Keratinocyte (primary cell): ENCODE data around the gene LPAR1. TPM values are rescaled to one million over a fixed set of nuclear protein-coding genes. Genes with fewer than 3 reads are reported as not detected.

Experiments used
- DNase-seq: peaks from one replicate; pipeline ENCODE4 v3.0.0-alpha.2; 2011; ENCODE audit warnings: low read depth, missing footprints, low spot score
- FAIRE-seq: peaks from 2 replicates; lab custom pipeline; 2011; peaks lifted over from hg19 to GRCh38; lab: Jason Lieb, UNC
- H2AFZ ChIP-seq: 2 replicates; pipeline ENCODE4 v1.6.0; 2012; ENCODE audit warnings: low read length, control low read depth, inconsistent platforms; ENCODE audit not compliant: control insufficient read depth
- H3K27ac ChIP-seq: 2 replicates; pipeline ENCODE4 v1.5.1; 2011; ENCODE audit warnings: low read length; ENCODE audit not compliant: control insufficient read depth, insufficient read depth
- H3K27me3 ChIP-seq: 3 replicates; pipeline ENCODE4 v1.6.0; 2011; ENCODE audit warnings: low read length; ENCODE audit not compliant: control insufficient read depth, insufficient read depth; ENCODE audit errors: extremely low read depth
- H3K36me3 ChIP-seq, 2 experiments: 2 replicates in 1 of 2; 3 replicates in 1 of 2; pipeline ENCODE4 v1.5.1; 2011; ENCODE audit warnings: low read length in 2 of 2, mild to moderate bottlenecking in 1 of 2; ENCODE audit not compliant: control insufficient read depth in 2 of 2, insufficient read depth in 2 of 2; ENCODE audit errors: extremely low read depth in 1 of 2
- H3K4me1 ChIP-seq: 3 replicates; pipeline ENCODE4 v1.5.1; 2011; ENCODE audit warnings: low read length; ENCODE audit not compliant: control insufficient read depth, insufficient read depth; ENCODE audit errors: extremely low read depth
- H3K4me2 ChIP-seq: 3 replicates; pipeline ENCODE4 v1.6.0; 2011; ENCODE audit warnings: low read depth, low read length; ENCODE audit not compliant: control insufficient read depth, insufficient read depth; ENCODE audit errors: extremely low read depth
- H3K4me3 ChIP-seq, 3 experiments: fragments of 200-600 bp in 1 of 3; sonication (generic) in 1 of 3; 2 replicates in 2 of 3; 3 replicates in 1 of 3; pipeline ENCODE4 v1.5.1; 2011 to 2016; ENCODE audit warnings: low read length in 3 of 3, mild to moderate bottlenecking in 3 of 3, control low read depth in 2 of 3, inconsistent platforms in 1 of 3, low read depth in 1 of 3, mixed read lengths in 1 of 3, mixed run types in 1 of 3, moderate library complexity in 1 of 3; ENCODE audit not compliant: control insufficient read depth in 2 of 3, insufficient read depth in 2 of 3; ENCODE audit errors: extremely low read depth in 1 of 3
- H3K79me2 ChIP-seq: 2 replicates; pipeline ENCODE4 v1.6.0; 2012; ENCODE audit warnings: low read length; ENCODE audit not compliant: control insufficient read depth, insufficient read depth
- H3K9ac ChIP-seq: 3 replicates; pipeline ENCODE4 v1.6.0; 2011; ENCODE audit warnings: low read length; ENCODE audit not compliant: control insufficient read depth, insufficient read depth; ENCODE audit errors: extremely low read depth
- H3K9me1 ChIP-seq: 3 replicates; pipeline ENCODE4 v1.6.0; 2011; ENCODE audit warnings: low read length; ENCODE audit not compliant: control insufficient read depth, insufficient read depth; ENCODE audit errors: extremely low read depth
- H3K9me3 ChIP-seq: 2 replicates; pipeline ENCODE4 v1.5.1; 2012; ENCODE audit warnings: low read depth, low read length; ENCODE audit not compliant: control insufficient read depth
- H4K20me1 ChIP-seq: 3 replicates; pipeline ENCODE4 v1.6.0; 2011; ENCODE audit warnings: low read length; ENCODE audit not compliant: control insufficient read depth, insufficient read depth; ENCODE audit errors: extremely low read depth
- EZH2 ChIP-seq: IDR thresholded peaks from one replicate; pipeline ENCODE4 v1.6.1; 2012; ENCODE audit warnings: inconsistent platforms, mild to moderate bottlenecking, low read length, moderate library complexity
- dilution Hi-C: fragments of 300-500 bp; cut with MboI; formaldehyde crosslinking; loops from one replicate; pipeline ENCODE4 v1.7.0; 2020; ENCODE audit warnings: low sequenced_read_pairs; ENCODE audit not compliant: extremely low pct_ligation_motif_present
- polyA plus RNA-seq, 5 experiments: library from polyadenylated mRNA; depleted of rRNA in 3 of 5; stranded (reverse) in 3 of 5; stranded (forward) in 1 of 5; unstranded in 1 of 5; fragments of >200 nt; gene quantifications; 1 replicate in 1 of 5; 2 replicates in 3 of 5; 3 replicates in 1 of 5; pipeline versions ENCODE4 v1.2.1 to v1.2.3, GENCODE V29; 2011 to 2012; ENCODE audit warnings: missing spikeins in 2 of 5, low read depth in 1 of 5, low replicate concordance in 1 of 5
- TF ChIP-seq, protein P1 (sequence below), 3 experiments: IDR thresholded peaks in 1 of 3; conservative IDR thresholded peaks in 1 of 3; optimal IDR thresholded peaks in 1 of 3; 2 replicates in 2 of 3; 3 replicates in 1 of 3; pipeline versions ENCODE3 to v1.5.1; 2011; ENCODE audit warnings: low read length in 3 of 3, mild to moderate bottlenecking in 3 of 3, moderate library complexity in 2 of 3, control low read depth in 1 of 3, inconsistent platforms in 1 of 3; ENCODE audit not compliant: insufficient read depth in 2 of 3; ENCODE audit errors: extremely low read depth in 1 of 3

The LPAR1 gene
- polyA plus RNA-seq, 1 donor (not counting 4 experiments of a cell fraction or from before 2014, with no cell fraction given) = 43.2 TPM

DNA sequence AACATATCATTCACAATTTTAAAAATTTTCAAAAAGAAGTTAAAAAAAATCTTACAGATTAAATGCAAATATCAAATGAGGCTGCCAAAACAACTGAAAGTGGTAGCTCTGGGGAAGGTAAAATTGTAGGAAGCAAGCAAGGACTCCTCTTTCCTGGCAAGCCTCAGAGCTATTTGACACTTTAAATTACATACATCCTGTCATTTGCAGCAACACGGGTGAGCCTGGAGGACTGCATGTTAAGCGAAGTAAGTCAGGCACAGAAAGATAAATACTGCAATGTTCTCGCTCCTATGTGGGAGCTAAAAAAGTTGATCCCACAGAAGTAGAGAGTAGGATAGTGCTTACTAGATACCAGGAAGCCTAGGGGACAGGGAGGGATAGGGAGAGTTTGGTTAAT lies 58.0 kb downstream of the LPAR1 start:
- Histone ChIP-seq H3K4me1 (peaks cover 12% of the 10 kb centered on the region), H3K9ac (no peak overlapping the region), H3K4me3 (no peak overlapping the region), H3K27ac (no peak overlapping the region), H3K79me2 (peaks cover 20% of the 10 kb centered on the region), H4K20me1 (no peaks in the 10 kb centered on the region), H3K9me3 (no peaks in the 10 kb centered on the region), H3K4me2 (no peak overlapping the region), H3K9me1 (no peaks in the 10 kb centered on the region), H3K27me3 (no peaks in the 10 kb centered on the region), H3K36me3 (no peaks in the 10 kb centered on the region), H2AFZ (no peak overlapping the region)
- no peak for FAIRE-seq
- dilution Hi-C loops = no loop called here
- no peak for TF ChIP-seq EZH2
- TF ChIP-seq, protein P1, sequence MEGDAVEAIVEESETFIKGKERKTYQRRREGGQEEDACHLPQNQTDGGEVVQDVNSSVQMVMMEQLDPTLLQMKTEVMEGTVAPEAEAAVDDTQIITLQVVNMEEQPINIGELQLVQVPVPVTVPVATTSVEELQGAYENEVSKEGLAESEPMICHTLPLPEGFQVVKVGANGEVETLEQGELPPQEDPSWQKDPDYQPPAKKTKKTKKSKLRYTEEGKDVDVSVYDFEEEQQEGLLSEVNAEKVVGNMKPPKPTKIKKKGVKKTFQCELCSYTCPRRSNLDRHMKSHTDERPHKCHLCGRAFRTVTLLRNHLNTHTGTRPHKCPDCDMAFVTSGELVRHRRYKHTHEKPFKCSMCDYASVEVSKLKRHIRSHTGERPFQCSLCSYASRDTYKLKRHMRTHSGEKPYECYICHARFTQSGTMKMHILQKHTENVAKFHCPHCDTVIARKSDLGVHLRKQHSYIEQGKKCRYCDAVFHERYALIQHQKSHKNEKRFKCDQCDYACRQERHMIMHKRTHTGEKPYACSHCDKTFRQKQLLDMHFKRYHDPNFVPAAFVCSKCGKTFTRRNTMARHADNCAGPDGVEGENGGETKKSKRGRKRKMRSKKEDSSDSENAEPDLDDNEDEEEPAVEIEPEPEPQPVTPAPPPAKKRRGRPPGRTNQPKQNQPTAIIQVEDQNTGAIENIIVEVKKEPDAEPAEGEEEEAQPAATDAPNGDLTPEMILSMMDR (optimal IDR thresholded peaks at IDR 0.05 in 1 of 3, IDR thresholded peaks at IDR 0.05 in 1 of 3, conservative IDR thresholded peaks at IDR 0.05 in 1 of 3; ENCODE audit: extremely low read depth in 1 of 3, insufficient read depth in 2 of 3, low read length in 3 of 3) = no peak
- no peak for DNase-seq

DNA sequence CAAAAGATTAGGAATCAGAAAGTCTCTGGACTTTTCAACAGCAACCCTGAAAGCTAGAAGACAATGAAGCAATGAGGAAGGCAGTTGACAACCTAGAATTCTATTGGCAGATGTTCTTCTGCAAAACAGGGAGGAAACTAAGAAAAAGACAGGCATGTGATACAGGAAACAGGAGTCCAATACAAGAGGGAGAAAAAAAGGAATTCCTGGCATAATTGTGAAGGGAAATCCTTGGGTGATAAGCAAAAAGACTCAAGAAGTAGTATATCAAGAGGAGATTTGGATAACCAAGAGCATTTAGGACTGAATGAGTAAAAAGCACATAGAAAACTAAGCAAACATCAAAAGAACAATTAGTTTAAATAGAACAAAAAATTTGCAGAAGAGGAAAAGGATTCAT lies 58.6 kb downstream of the LPAR1 start:
- H3K27ac ChIP-seq = no peak overlapping the region
- no peaks in the 10 kb centered on the region for H3K9me1 ChIP-seq
- no peak overlapping the region for H3K4me3 ChIP-seq
- dilution Hi-C loops = no loop called here
- TF ChIP-seq, protein P1 (optimal IDR thresholded peaks at IDR 0.05 in 1 of 3, IDR thresholded peaks at IDR 0.05 in 1 of 3, conservative IDR thresholded peaks at IDR 0.05 in 1 of 3; ENCODE audit: extremely low read depth in 1 of 3, insufficient read depth in 2 of 3, low read length in 3 of 3) = no peak
- TF ChIP-seq EZH2 = no peak
- H3K79me2 ChIP-seq = peaks cover 24% of the 10 kb centered on the region
- H3K27me3 ChIP-seq = no peaks in the 10 kb centered on the region
- no peaks in the 10 kb centered on the region for H3K9me3 ChIP-seq
- FAIRE-seq (no peak), DNase-seq (no peak)
- H2AFZ ChIP-seq = no peak overlapping the region
- H3K9ac ChIP-seq = no peak overlapping the region
- peaks cover 12% of the 10 kb centered on the region for H3K4me1 ChIP-seq
- H3K4me2 ChIP-seq = no peak overlapping the region
- no peaks in the 10 kb centered on the region for H3K36me3 ChIP-seq
- H4K20me1 ChIP-seq = no peaks in the 10 kb centered on the region
